ENCODE results near the gene APOD. TPM values are rescaled to one million over a fixed set of nuclear protein-coding genes. Genes with fewer than 3 reads are reported as not detected.

APOD gene
- total RNA-seq, 4 donors from 2014 or later = 8.5 to 924 (median 281) TPM

DNA sequence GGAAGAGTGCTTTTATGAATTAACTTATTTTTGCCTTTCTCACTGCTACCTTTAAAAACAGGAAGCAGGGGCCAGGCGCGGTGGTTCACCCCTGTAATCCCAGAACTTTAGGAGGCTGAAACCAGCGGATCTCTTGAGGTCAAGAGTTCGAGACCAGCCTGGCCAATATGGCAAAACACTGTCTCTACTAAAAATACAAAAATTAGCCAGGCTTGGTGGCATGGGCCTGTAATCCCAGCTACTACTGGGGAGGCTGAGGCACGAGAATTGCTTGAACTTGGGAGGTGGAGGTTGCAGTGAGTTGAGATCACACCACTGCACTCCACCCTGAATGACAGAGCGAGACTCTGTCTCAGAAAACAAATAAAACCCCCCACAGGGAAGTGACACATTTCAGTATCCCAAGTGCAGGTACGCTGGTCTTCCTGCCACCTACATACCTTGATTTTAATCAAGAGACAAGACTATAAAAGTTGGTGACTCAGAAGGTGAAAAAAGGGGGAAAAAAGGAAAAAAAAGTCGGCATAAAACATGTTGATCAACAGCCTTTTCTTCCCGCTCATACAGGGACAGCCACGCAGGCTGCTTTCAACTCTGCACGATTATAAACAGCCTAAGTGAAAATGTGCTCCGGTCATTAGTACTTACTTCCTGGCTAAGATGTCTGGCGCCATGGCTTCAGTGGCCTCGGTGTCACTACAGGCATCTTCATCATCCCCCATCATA, 59.4 kb downstream of the APOD start:
- Histone ChIP-seq H3K9me3 (no peaks in the 10 kb centered on the region), H3K4me1 (no peaks in the 10 kb centered on the region), H3K27me3 (no peaks in the 10 kb centered on the region), H3K36me3 (peaks cover 0 to 3% of the 10 kb centered on the region in 2 donors), H3K27ac (no peak overlapping the region), H3K4me3 (no peak overlapping the region)
- intact Hi-C loops (cut with DNase I; ENCODE audit: low total_unique reads) = loop anchor here (5.0 kb wide), 1 partner anchor 252 kb away; the partner anchor contains the start of gene XXYLT1
- DNase-seq = no peak
- TF ChIP-seq, protein P1, sequence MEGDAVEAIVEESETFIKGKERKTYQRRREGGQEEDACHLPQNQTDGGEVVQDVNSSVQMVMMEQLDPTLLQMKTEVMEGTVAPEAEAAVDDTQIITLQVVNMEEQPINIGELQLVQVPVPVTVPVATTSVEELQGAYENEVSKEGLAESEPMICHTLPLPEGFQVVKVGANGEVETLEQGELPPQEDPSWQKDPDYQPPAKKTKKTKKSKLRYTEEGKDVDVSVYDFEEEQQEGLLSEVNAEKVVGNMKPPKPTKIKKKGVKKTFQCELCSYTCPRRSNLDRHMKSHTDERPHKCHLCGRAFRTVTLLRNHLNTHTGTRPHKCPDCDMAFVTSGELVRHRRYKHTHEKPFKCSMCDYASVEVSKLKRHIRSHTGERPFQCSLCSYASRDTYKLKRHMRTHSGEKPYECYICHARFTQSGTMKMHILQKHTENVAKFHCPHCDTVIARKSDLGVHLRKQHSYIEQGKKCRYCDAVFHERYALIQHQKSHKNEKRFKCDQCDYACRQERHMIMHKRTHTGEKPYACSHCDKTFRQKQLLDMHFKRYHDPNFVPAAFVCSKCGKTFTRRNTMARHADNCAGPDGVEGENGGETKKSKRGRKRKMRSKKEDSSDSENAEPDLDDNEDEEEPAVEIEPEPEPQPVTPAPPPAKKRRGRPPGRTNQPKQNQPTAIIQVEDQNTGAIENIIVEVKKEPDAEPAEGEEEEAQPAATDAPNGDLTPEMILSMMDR (IDR thresholded peaks at IDR 0.05) = no peak
- no peak for TF ChIP-seq POLR2A (IDR thresholded peaks at IDR 0.05)

DNA sequence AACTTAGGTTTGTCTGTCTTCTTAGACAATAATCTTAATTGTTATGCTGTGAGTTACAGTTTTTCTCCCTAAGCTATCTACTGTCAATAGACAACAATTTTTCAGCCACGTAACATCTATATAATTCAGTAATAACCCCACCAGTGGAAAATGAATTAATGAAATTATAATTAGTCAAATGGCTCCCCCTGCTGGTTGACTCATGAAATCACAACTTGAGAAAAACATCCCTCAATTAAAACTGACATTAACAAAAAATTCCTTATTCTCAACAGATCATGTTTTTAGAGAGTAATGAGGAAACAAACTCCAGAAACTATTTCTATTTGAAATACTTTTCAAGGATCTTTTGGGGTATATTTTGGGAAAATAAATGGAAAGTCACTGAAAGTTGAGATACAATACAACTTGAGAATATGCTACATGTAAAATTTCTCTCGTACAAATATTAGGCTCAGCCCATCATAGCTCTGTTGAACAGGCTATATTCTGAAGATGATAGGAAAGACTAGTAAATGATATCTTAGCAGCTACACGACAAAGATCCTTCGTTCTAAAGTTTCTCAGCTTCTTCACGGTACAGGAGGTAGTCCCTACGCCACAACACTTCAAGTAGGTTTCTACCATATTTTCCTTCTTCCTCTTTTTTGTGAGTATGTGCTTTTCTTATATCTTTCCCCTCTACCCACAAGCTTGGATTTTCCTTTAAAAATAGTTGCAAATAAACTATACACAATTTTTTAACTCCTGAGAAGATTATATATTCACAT, 61.3 kb downstream of the APOD start:
- intact Hi-C loops (cut with DNase I; ENCODE audit: low total_unique reads) = loop anchor here (5.0 kb wide), 1 partner anchor 250 kb away; the partner anchor contains the start of gene XXYLT1
- Histone ChIP-seq H3K4me1 (no peaks in the 10 kb centered on the region), H3K27me3 (no peaks in the 10 kb centered on the region), H3K36me3 (peaks cover 0 to 3% of the 10 kb centered on the region in 2 donors), H3K27ac (no peak overlapping the region), H3K4me3 (no peak overlapping the region), H3K9me3 (no peaks in the 10 kb centered on the region)
- TF ChIP-seq, protein P1 (IDR thresholded peaks at IDR 0.05) = peak; percentile 63 to 79 (median 76)
- TF ChIP-seq POLR2A (IDR thresholded peaks at IDR 0.05) = no peak
- no peak for DNase-seq

Small RNAs within 50 kb of the gene (small RNA-seq; reads per million reads assigned to genes)
- gene RN7SL73P (not detected), gene RNU6ATAC24P (not detected)

Other genes starting within 250 kb of the APOD start
- gene ACAP2, start 140.9 kb downstream of the APOD start, total RNA-seq = 100 to 1,000 TPM in 1 of 4 donors, 10 to 100 TPM in 3; 40.3 to 140 (median 68.6) TPM
- 100 to 1,000 TPM in 2 of 4 donors, 10 to 100 TPM in 2; 48.2 to 248 (median 106) TPM for gene PPP1R2, start 40.6 kb downstream of the APOD start, total RNA-seq
- 10 to 100 TPM in 1 of 4 donors, 1 to 10 TPM in 2, under 1 TPM in 1; 0.29 to 17.6 (median 4.4) TPM for gene MUC20, start 137.0 kb upstream of the APOD start, total RNA-seq
- gene MUC4, start 228.0 kb upstream of the APOD start, total RNA-seq = 1 to 10 TPM in 1 of 4 donors, under 1 TPM in 3; 0.26 to 1.0 (median 0.30) TPM